K562 (cell line): Measurements from ENCODE around the gene CTTNBP2. TPM values are rescaled to one million over a fixed set of nuclear protein-coding genes. Genes with fewer than 3 reads are reported as not detected.

Source experiments
- C11orf30 ChIP-seq: fragments of 450-650 bp; IDR thresholded peaks from 2 replicates; pipeline ENCODE4 v1.6.1; 2016; ENCODE audit warnings: low read depth, mild to moderate bottlenecking
- HDGF ChIP-seq: fragments of 450-650 bp; IDR thresholded peaks from 2 replicates; pipeline ENCODE4 v1.6.1; 2016
- ILF3 ChIP-seq: fragments of 450-650 bp; IDR thresholded peaks from 2 replicates; pipeline ENCODE4 v1.6.1; 2018; ENCODE audit warnings: antibody characterized with exemption, mild to moderate bottlenecking, moderate library complexity, borderline replicate concordance
- NFE2L1 ChIP-seq: fragments of 450-650 bp; IDR thresholded peaks from 2 replicates; pipeline ENCODE4 v1.6.1; 2016; ENCODE audit warnings: missing genetic modification characterization, low read depth, mild to moderate bottlenecking, missing compliant biosample characterization, moderate library complexity, borderline replicate concordance
- POLR2G ChIP-seq: fragments of 200-400 bp; formaldehyde crosslinking; IDR thresholded peaks from 2 replicates; pipeline ENCODE4 v1.6.1; 2017; ENCODE audit warnings: low read depth, mild to moderate bottlenecking, antibody characterized with exemption, low read length, moderate library complexity
- SETDB1 ChIP-seq: IDR thresholded peaks from one replicate; pipeline ENCODE4 v1.6.1; 2012; ENCODE audit warnings: low read length, control low read depth, inconsistent platforms
- SPI1 ChIP-seq: IDR thresholded peaks from 2 replicates; pipeline ENCODE4 v1.6.1; 2011; ENCODE audit warnings: low read depth, low read length, control low read depth, borderline replicate concordance
- TCF7 ChIP-seq: sonication (generic); IDR thresholded peaks from 2 replicates; pipeline ENCODE4 v1.6.1; 2016; ENCODE audit warnings: antibody characterized with exemption, borderline replicate concordance
- ZBTB12 ChIP-seq: fragments of 250-450 bp; sonication (Bioruptor Pico); IDR thresholded peaks from 2 replicates; pipeline ENCODE4 v1.4.0; 2020
- ZFP91 ChIP-seq: sonication (generic); formaldehyde crosslinking; IDR thresholded peaks from 2 replicates; pipeline ENCODE4 v1.8.0; 2022; ENCODE audit warnings: mild to moderate bottlenecking, missing genetic modification reagents
- ZHX1 ChIP-seq: fragments of 150-350 bp; conservative IDR thresholded peaks from 2 replicates; pipeline ENCODE4 v1.6.1; 2014; ENCODE audit warnings: low read length
- polyA plus RNA-seq, 8 experiments: library from polyadenylated mRNA; depleted of rRNA in 4 of 8; stranded (reverse) in 5 of 8; unstranded in 3 of 8; fragments of >200 nt; fragmentation: Nextera tagmentation in 2 of 8; fragmentation: Illumina TruSeq in 1 of 8; extraction: Ambion mirVana in 2 of 8; extraction: Trizol in 1 of 8; gene quantifications; 2 replicates each; pipeline versions ENCODE4 v1.2.1 to v1.2.3, GENCODE V29; 2011 to 2014; ENCODE audit warnings: inconsistent platforms in 1 of 8, missing spikeins in 1 of 8
- total RNA-seq, 7 experiments: library from RNA; depleted of rRNA in 6 of 7; stranded (reverse); fragments of >200 nt in 6 of 7; fragmentation: Illumina TruSeq in 2 of 7; extraction: Trizol in 2 of 7; gene quantifications; 2 replicates each; pipeline versions ENCODE4 v1.2.1 to v1.2.3, GENCODE V29; 2011 to 2021; ENCODE audit warnings: low replicate concordance in 1 of 7
- TF ChIP-seq, protein P1 (sequence below), 3 experiments: IDR thresholded peaks in 2 of 3; conservative IDR thresholded peaks in 1 of 3; 2 replicates each; pipeline ENCODE4 v1.5.1; 2011 to 2012; ENCODE audit warnings: low read length in 3 of 3, mild to moderate bottlenecking in 3 of 3, control low read depth in 2 of 3, improper control_type of control experiment in 1 of 3, inconsistent platforms in 1 of 3, low read depth in 1 of 3, mixed read lengths in 1 of 3, moderate library complexity in 1 of 3; ENCODE audit not compliant: insufficient read depth in 2 of 3
- TF ChIP-seq, protein P2 (sequence below): fragments of 250-450 bp; sonication (Bioruptor Pico); IDR thresholded peaks from 2 replicates; pipeline ENCODE4 v1.8.0; 2021; ENCODE audit warnings: mild to moderate bottlenecking, moderate library complexity
- TF ChIP-seq, protein P3 (sequence below): fragments of 250-450 bp; sonication (Bioruptor Pico); IDR thresholded peaks from 2 replicates; pipeline ENCODE4 v1.5.1; 2021; ENCODE audit warnings: mild to moderate bottlenecking

Gene CTTNBP2
- total and polyA plus RNA-seq, 9 of the 15 experiments (the other 6 are each of a cell fraction or from before 2014, with no cell fraction given), result 0.05 TPM; not detected in 8

DNA sequence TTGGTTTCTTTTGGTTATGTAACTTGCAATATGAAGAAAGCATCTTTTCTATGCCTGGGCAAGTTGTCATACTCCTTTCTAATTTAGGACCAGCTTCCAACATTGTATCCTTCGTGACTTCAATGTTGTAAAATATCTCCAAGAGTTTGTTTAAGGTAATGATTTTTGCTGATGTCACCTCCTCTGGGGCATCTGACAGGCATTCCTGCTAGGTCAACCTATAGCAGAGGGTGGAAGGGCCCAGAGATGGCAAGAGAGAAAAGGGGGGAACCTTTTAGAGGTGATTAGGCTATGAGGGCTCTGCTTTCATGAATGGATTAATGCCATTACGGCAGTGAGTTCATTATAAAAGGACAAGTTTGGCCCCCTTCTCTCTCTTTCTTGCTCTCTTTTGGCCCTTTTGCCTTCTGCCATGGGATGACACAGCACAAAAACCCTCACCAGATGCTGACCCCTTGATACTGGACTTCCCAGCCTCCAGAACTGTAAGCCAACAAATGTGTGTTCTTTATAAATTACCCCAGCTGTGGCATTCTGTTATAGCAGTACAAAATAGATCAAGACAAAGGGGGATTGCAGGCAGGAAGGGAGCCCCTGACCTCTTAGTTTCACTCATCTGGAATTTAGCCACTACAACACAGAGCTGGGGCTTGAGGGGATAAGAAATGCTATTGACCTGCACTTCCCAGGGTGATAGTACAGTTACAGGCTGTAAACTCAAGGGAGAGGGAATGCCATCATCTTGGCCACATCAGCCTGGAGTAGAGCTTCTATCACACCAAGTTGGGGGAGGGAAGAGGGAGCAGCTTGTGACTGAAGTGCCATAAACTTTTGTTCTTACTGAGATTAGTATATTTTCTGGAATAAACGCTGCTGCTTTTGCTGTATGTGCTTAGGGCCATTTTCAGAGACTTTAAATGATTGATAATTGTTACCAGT, 197.5 kb downstream of the CTTNBP2 start (continued):
- TF ChIP-seq ZHX1 (no peak), SETDB1 (no peak), POLR2G (no peak), NFE2L1 (tag) (peak; percentile 55; the same call in 1 of the 2 replicates), ZBTB12 (CRISPR knock-in tag) (no peak), SPI1 (no peak), C11orf30 (peak; percentile 68), TCF7 (no peak), ZFP91 (no peak), ILF3 (no peak), HDGF (no peak)
- TF ChIP-seq, protein P1, sequence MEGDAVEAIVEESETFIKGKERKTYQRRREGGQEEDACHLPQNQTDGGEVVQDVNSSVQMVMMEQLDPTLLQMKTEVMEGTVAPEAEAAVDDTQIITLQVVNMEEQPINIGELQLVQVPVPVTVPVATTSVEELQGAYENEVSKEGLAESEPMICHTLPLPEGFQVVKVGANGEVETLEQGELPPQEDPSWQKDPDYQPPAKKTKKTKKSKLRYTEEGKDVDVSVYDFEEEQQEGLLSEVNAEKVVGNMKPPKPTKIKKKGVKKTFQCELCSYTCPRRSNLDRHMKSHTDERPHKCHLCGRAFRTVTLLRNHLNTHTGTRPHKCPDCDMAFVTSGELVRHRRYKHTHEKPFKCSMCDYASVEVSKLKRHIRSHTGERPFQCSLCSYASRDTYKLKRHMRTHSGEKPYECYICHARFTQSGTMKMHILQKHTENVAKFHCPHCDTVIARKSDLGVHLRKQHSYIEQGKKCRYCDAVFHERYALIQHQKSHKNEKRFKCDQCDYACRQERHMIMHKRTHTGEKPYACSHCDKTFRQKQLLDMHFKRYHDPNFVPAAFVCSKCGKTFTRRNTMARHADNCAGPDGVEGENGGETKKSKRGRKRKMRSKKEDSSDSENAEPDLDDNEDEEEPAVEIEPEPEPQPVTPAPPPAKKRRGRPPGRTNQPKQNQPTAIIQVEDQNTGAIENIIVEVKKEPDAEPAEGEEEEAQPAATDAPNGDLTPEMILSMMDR (IDR thresholded peaks at IDR 0.05 in 2 of 3, conservative IDR thresholded peaks at IDR 0.05 in 1 of 3; ENCODE audit: insufficient read depth in 2 of 3, low read depth in 1 of 3, low read length in 3 of 3), result no peak
- TF ChIP-seq, protein P2, sequence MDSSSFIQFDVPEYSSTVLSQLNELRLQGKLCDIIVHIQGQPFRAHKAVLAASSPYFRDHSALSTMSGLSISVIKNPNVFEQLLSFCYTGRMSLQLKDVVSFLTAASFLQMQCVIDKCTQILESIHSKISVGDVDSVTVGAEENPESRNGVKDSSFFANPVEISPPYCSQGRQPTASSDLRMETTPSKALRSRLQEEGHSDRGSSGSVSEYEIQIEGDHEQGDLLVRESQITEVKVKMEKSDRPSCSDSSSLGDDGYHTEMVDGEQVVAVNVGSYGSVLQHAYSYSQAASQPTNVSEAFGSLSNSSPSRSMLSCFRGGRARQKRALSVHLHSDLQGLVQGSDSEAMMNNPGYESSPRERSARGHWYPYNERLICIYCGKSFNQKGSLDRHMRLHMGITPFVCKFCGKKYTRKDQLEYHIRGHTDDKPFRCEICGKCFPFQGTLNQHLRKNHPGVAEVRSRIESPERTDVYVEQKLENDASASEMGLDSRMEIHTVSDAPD (CRISPR knock-in tag), result no peak
- TF ChIP-seq, protein P3, sequence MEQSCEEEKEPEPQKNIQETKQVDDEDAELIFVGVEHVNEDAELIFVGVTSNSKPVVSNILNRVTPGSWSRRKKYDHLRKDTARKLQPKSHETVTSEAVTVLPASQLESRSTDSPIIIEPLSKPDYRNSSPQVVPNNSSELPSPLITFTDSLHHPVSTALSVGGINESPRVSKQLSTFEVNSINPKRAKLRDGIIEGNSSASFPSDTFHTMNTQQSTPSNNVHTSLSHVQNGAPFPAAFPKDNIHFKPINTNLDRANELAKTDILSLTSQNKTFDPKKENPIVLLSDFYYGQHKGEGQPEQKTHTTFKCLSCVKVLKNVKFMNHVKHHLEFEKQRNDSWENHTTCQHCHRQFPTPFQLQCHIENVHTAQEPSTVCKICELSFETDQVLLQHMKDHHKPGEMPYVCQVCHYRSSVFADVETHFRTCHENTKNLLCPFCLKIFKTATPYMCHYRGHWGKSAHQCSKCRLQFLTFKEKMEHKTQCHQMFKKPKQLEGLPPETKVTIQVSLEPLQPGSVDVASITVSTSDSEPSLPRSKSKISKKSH, result no peak
